ENCODE data around the gene KIRREL3.
"Not testable (repeated sequence)": the region's sequence is repeated elsewhere in the genome, so short reads cannot be mapped to it uniquely, and the experiment has no call there.

DNA sequence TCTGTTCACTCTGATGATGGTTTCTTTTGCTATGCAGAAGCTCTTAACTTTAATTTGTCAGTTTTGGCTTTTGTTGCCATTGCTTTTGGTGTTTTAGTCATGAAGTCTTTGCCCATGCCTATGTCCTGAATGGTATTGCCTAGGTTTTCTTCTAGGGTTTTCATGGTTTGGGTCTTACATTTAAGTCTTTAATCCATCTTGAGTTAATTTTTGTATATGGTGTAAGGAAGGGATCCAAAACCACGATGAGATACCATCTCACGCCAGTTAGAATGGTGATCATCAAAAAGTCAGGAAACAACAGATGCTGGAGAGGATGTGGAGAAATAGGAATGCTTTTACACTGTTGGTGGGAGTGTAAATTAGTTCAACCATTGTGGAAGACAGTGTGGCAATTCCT, 48.0 kb downstream of the KIRREL3 start:
- TF ChIP-seq, protein P1, sequence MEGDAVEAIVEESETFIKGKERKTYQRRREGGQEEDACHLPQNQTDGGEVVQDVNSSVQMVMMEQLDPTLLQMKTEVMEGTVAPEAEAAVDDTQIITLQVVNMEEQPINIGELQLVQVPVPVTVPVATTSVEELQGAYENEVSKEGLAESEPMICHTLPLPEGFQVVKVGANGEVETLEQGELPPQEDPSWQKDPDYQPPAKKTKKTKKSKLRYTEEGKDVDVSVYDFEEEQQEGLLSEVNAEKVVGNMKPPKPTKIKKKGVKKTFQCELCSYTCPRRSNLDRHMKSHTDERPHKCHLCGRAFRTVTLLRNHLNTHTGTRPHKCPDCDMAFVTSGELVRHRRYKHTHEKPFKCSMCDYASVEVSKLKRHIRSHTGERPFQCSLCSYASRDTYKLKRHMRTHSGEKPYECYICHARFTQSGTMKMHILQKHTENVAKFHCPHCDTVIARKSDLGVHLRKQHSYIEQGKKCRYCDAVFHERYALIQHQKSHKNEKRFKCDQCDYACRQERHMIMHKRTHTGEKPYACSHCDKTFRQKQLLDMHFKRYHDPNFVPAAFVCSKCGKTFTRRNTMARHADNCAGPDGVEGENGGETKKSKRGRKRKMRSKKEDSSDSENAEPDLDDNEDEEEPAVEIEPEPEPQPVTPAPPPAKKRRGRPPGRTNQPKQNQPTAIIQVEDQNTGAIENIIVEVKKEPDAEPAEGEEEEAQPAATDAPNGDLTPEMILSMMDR (IDR thresholded peaks at IDR 0.05 in 2 of 3, conservative IDR thresholded peaks at IDR 0.05 in 1 of 3; ENCODE audit: insufficient read depth in 2 of 3, low read depth in 1 of 3, low read length in 3 of 3) = not testable (repeated sequence)
- not testable (repeated sequence) for TF ChIP-seq GATAD2A (IDR thresholded peaks at IDR 0.05); ZNF224 (CRISPR knock-in tag; IDR thresholded peaks at IDR 0.05)

Measured in K562 (cell line).